Erythroblast (primary cell): ENCODE measurements around the gene TOX2.

Source experiments
- GATA1 ChIP-seq: IDR thresholded peaks from 2 replicates; pipeline ENCODE4 v1.6.1; 2011; ENCODE audit warnings: low read depth, mild to moderate bottlenecking, control low read depth, low read length, moderate library complexity
- POLR2A ChIP-seq: IDR thresholded peaks from 2 replicates; pipeline ENCODE4 v1.6.1; 2011; ENCODE audit warnings: mild to moderate bottlenecking, low read length

DNA sequence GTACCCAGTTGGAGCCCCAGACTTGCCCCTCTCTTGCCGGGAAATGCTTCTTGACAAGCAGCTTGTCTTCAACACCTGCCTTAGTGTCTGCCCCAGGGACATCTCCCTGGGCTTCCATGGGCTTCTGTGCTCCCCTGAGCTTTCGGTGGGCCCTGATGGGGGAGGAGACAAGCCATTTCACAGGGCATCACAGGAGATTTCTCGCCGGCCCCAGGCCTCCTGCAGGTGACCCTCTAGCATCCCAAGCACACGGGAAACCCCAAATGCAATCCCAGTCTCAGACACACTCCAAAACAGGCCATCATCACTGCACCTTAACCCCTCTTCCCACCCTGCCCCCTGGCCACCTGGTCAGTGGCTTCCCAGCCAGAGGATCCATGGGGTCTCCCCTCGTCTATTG, 197.8 kb downstream of the TOX2 start:
- no peak for TF ChIP-seq POLR2A
- no peak for TF ChIP-seq GATA1
